Measurements from ENCODE around the gene LRIF1. TPM values are rescaled to one million over a fixed set of nuclear protein-coding genes. Genes with fewer than 3 reads are reported as not detected.

The LRIF1 gene
- total RNA-seq, 2 donors from 2014 or later: 13.7 to 20.1 TPM

- Mint-ChIP-seq H3K4me3 (peak overlapping the region; percentile 87), H3K27me3 (ENCODE audit: insufficient read depth) (peaks cover 31% of the 10 kb centered on the region), H3K27ac (peak overlapping the region; percentile 94), H3K9me3 (peaks cover 39% of the 10 kb centered on the region), H3K36me3 (ENCODE audit: low read depth) (peaks cover 7% of the 10 kb centered on the region), H3K4me1 (no peaks in the 10 kb centered on the region)
- Histone ChIP-seq H3K4me1 (ENCODE audit: control insufficient read depth, insufficient read depth, low read length) (no peaks in the 10 kb centered on the region), H3K27me3 (ENCODE audit: control insufficient read depth, insufficient read depth, low read length, poor library complexity, severe bottlenecking) (peaks cover 17% of the 10 kb centered on the region), H3K36me3 (ENCODE audit: control insufficient read depth, insufficient read depth, low read length) (no peaks in the 10 kb centered on the region), H3K4me3 (ENCODE audit: low read length) (peak overlapping the region; percentile 96), H3K9me3 (ENCODE audit: control insufficient read depth, low read length) (peaks cover 10% of the 10 kb centered on the region), H3K27ac (ENCODE audit: low read depth, low read length) (peak overlapping the region; percentile 97), H3K9ac (ENCODE audit: extremely low read depth, low read length, poor library complexity, severe bottlenecking) (peak overlapping the region; percentile 57)
- 72 to 85% methylated on average over 4 to 6 of the region's 6 CpGs for WGBS, 2 experiments (ENCODE audit: insufficient coverage in 1 of 2, insufficient read length in 1 of 2)
- TF ChIP-seq CTCF (conservative IDR thresholded peaks at IDR 0.05): no peak
- DNase-seq: no peak
These were observed 757 bp upstream of the LRIF1 start for GRCh38 chr1:110964455-110964903.

- H3K9me3 ChIP-seq (ENCODE audit: control insufficient read depth, low read length): peaks cover 10% of the 10 kb centered on the region
- H3K27me3 Mint-ChIP-seq (ENCODE audit: insufficient read depth): peaks cover 21% of the 10 kb centered on the region
- peak overlapping the region; percentile 97 for H3K27ac ChIP-seq (ENCODE audit: low read depth, low read length)
- peaks cover 9% of the 10 kb centered on the region for H3K36me3 ChIP-seq (ENCODE audit: control insufficient read depth, insufficient read depth, low read length)
- H3K4me1 Mint-ChIP-seq: no peaks in the 10 kb centered on the region
- TF ChIP-seq CTCF (conservative IDR thresholded peaks at IDR 0.05): no peak
- peaks cover 12% of the 10 kb centered on the region for H3K27me3 ChIP-seq (ENCODE audit: control insufficient read depth, insufficient read depth, low read length, poor library complexity, severe bottlenecking)
- H3K27ac Mint-ChIP-seq: peak overlapping the region; percentile 96
- H3K4me3 Mint-ChIP-seq: peak overlapping the region; percentile 87
- DNase-seq: peak; percentile 85
- WGBS, 2 experiments (ENCODE audit: insufficient coverage in 1 of 2, insufficient read length in 1 of 2): 5 to 12% methylated on average over 19 to 38 of the region's 38 CpGs
- H3K9ac ChIP-seq (ENCODE audit: extremely low read depth, low read length, poor library complexity, severe bottlenecking): peak overlapping the region; percentile 99
- H3K4me1 ChIP-seq (ENCODE audit: control insufficient read depth, insufficient read depth, low read length): no peaks in the 10 kb centered on the region
- H3K36me3 Mint-ChIP-seq (ENCODE audit: low read depth): peaks cover 10% of the 10 kb centered on the region
- peak overlapping the region; percentile 96 for H3K4me3 ChIP-seq (ENCODE audit: low read length)
- H3K9me3 Mint-ChIP-seq: peaks cover 39% of the 10 kb centered on the region
These were observed 631 bp downstream of the LRIF1 start for GRCh38 chr1:110962892-110963690.

- peak overlapping the region; percentile 96 for H3K4me3 ChIP-seq (ENCODE audit: low read length)
- H3K9me3 Mint-ChIP-seq: peaks cover 36% of the 10 kb centered on the region
- no peaks in the 10 kb centered on the region for H3K4me1 ChIP-seq (ENCODE audit: control insufficient read depth, insufficient read depth, low read length)
- peaks cover 10% of the 10 kb centered on the region for H3K9me3 ChIP-seq (ENCODE audit: control insufficient read depth, low read length)
- peaks cover 6% of the 10 kb centered on the region for H3K27me3 ChIP-seq (ENCODE audit: control insufficient read depth, insufficient read depth, low read length, poor library complexity, severe bottlenecking)
- no peak for DNase-seq
- no peaks in the 10 kb centered on the region for H3K4me1 Mint-ChIP-seq
- H3K27ac ChIP-seq (ENCODE audit: low read depth, low read length): no peak overlapping the region
- H3K9ac ChIP-seq (ENCODE audit: extremely low read depth, low read length, poor library complexity, severe bottlenecking): peak overlapping the region; percentile 99
- no peak overlapping the region for H3K27ac Mint-ChIP-seq
- H3K27me3 Mint-ChIP-seq (ENCODE audit: insufficient read depth): peaks cover 15% of the 10 kb centered on the region
- peaks cover 10% of the 10 kb centered on the region for H3K36me3 Mint-ChIP-seq (ENCODE audit: low read depth)
- H3K4me3 Mint-ChIP-seq: peak overlapping the region; percentile 87
- H3K36me3 ChIP-seq (ENCODE audit: control insufficient read depth, insufficient read depth, low read length): peaks cover 9% of the 10 kb centered on the region
- TF ChIP-seq CTCF (conservative IDR thresholded peaks at IDR 0.05): no peak
These were observed 1.8 kb downstream of the LRIF1 start for GRCh38 chr1:110961902-110962301.
